Measurements from ENCODE around the gene TMEM222.

Gene TMEM222

GRCh38 chr1:27342391-27342777 is 20.4 kb downstream of the TMEM222 start:
- TF ChIP-seq GATA2 (IDR thresholded peaks at IDR 0.05; ENCODE audit: low read depth, low read length) = no peak
- no peak for TF ChIP-seq GATA3 (IDR thresholded peaks at IDR 0.05; ENCODE audit: low read depth, low read length)

GRCh38 chr1:27342778-27343638 is 21.0 kb downstream of the TMEM222 start:
- TF ChIP-seq GATA2 (IDR thresholded peaks at IDR 0.05; ENCODE audit: low read depth, low read length) (no peak), GATA3 (IDR thresholded peaks at IDR 0.05; ENCODE audit: low read depth, low read length) (no peak)

- no peak for TF ChIP-seq GATA2 (IDR thresholded peaks at IDR 0.05; ENCODE audit: low read depth, low read length)
- no peak for TF ChIP-seq GATA3 (IDR thresholded peaks at IDR 0.05; ENCODE audit: low read depth, low read length)
Observed at GRCh38 chr1:27343639-27344025, 21.7 kb downstream of the TMEM222 start.

- TF ChIP-seq GATA2 (IDR thresholded peaks at IDR 0.05; ENCODE audit: low read depth, low read length) (no peak), GATA3 (IDR thresholded peaks at IDR 0.05; ENCODE audit: low read depth, low read length) (no peak)
Observed at GRCh38 chr1:27345272-27345671, 23.3 kb downstream of the TMEM222 start.

GRCh38 chr1:27346357-27346756 is 24.4 kb downstream of the TMEM222 start:
- TF ChIP-seq GATA2 (IDR thresholded peaks at IDR 0.05; ENCODE audit: low read depth, low read length) (no peak), GATA3 (IDR thresholded peaks at IDR 0.05; ENCODE audit: low read depth, low read length) (no peak)

- TF ChIP-seq GATA2 (IDR thresholded peaks at IDR 0.05; ENCODE audit: low read depth, low read length) (no peak), GATA3 (IDR thresholded peaks at IDR 0.05; ENCODE audit: low read depth, low read length) (no peak)
Observed at GRCh38 chr1:27346991-27347624, 25.1 kb downstream of the TMEM222 start.

- no peak for TF ChIP-seq GATA2 (IDR thresholded peaks at IDR 0.05; ENCODE audit: low read depth, low read length)
- TF ChIP-seq GATA3 (IDR thresholded peaks at IDR 0.05; ENCODE audit: low read depth, low read length) = no peak
Observed at GRCh38 chr1:27348861-27349783, 27.2 kb downstream of the TMEM222 start.

GRCh38 chr1:27349784-27350662 is 28.1 kb downstream of the TMEM222 start:
- TF ChIP-seq GATA2 (IDR thresholded peaks at IDR 0.05; ENCODE audit: low read depth, low read length) (no peak), GATA3 (IDR thresholded peaks at IDR 0.05; ENCODE audit: low read depth, low read length) (no peak)

- TF ChIP-seq GATA2 (IDR thresholded peaks at IDR 0.05; ENCODE audit: low read depth, low read length) (no peak), GATA3 (IDR thresholded peaks at IDR 0.05; ENCODE audit: low read depth, low read length) (no peak)
Observed at GRCh38 chr1:27350663-27351540, 28.9 kb downstream of the TMEM222 start.

GRCh38 chr1:27351541-27352107 is 29.7 kb downstream of the TMEM222 start:
- TF ChIP-seq GATA3 (IDR thresholded peaks at IDR 0.05; ENCODE audit: low read depth, low read length) (no peak), GATA2 (IDR thresholded peaks at IDR 0.05; ENCODE audit: low read depth, low read length) (no peak)

GRCh38 chr1:27353166-27353565 is 31.2 kb downstream of the TMEM222 start:
- no peak for TF ChIP-seq GATA3 (IDR thresholded peaks at IDR 0.05; ENCODE audit: low read depth, low read length)
- no peak for TF ChIP-seq GATA2 (IDR thresholded peaks at IDR 0.05; ENCODE audit: low read depth, low read length)

GRCh38 chr1:27353629-27354028 is 31.7 kb downstream of the TMEM222 start:
- TF ChIP-seq GATA2 (IDR thresholded peaks at IDR 0.05; ENCODE audit: low read depth, low read length) (no peak), GATA3 (IDR thresholded peaks at IDR 0.05; ENCODE audit: low read depth, low read length) (no peak)
